Thoracic aorta (tissue), 2 donors: ENCODE measurements around the gene BIRC7. TPM values are rescaled to one million over a fixed set of nuclear protein-coding genes. Genes with fewer than 3 reads are reported as not detected.
"Not testable (repeated sequence)": the region's sequence is repeated elsewhere in the genome, so short reads cannot be mapped to it uniquely, and the experiment has no call there.

ENCODE experiments used
- ATAC-seq: fragments of 150-250 bp; one replicate; pipeline ENCODE4 v1.8.0; 2017; ENCODE audit warnings: low read depth; ENCODE audit not compliant: insufficient number of reproducible peaks, low FRiP score
- DNase-seq: peaks from one replicate; pipeline ENCODE4 v3.0.0-alpha.2; 2020; ENCODE audit warnings: low spot score
- H3K27ac ChIP-seq, 2 donors: fragments of 200-600 bp; sonication (generic); 1 replicate in 1 of 2; 2 replicates in 1 of 2; pipeline ENCODE4 v1.5.1; 2016; ENCODE audit warnings: mild to moderate bottlenecking in 2 of 2, moderate library complexity in 2 of 2
- H3K27me3 ChIP-seq: fragments of 200-600 bp; sonication (generic); replicated peaks from 2 replicates; pipeline ENCODE4 v1.6.0; 2016; ENCODE audit warnings: mild to moderate bottlenecking; ENCODE audit not compliant: insufficient read depth
- H3K36me3 ChIP-seq: fragments of 200-600 bp; sonication (generic); one replicate; pipeline ENCODE4 v1.5.1; 2016
- H3K4me1 ChIP-seq, 2 donors: fragments of 200-600 bp; sonication (generic); 1 replicate in 1 of 2; 2 replicates in 1 of 2; pipeline versions ENCODE4 v1.5.1 to v1.6.0; 2016; ENCODE audit warnings: low read depth in 2 of 2, mild to moderate bottlenecking in 1 of 2; ENCODE audit not compliant: control insufficient read depth in 1 of 2
- H3K4me3 ChIP-seq: fragments of 200-600 bp; sonication (generic); 2 replicates; pipeline ENCODE4 v1.5.1; 2016; ENCODE audit warnings: mild to moderate bottlenecking
- H3K9me3 ChIP-seq: fragments of 200-600 bp; sonication (generic); 2 replicates; pipeline ENCODE4 v1.5.1; 2016
- CTCF ChIP-seq: fragments of 200-600 bp; sonication (generic); IDR thresholded peaks from one replicate; pipeline ENCODE4 v1.5.1; 2019; ENCODE audit warnings: antibody characterized with exemption
- total RNA-seq, 2 donors: library from RNA; depleted of rRNA; stranded (reverse); fragments of >200 nt; gene quantifications; one replicate each; pipeline versions ENCODE4 v1.1.0 to v1.2.3, GENCODE V29; 2016

Gene BIRC7
- total RNA-seq, 2 donors from 2014 or later: not detected

DNA sequence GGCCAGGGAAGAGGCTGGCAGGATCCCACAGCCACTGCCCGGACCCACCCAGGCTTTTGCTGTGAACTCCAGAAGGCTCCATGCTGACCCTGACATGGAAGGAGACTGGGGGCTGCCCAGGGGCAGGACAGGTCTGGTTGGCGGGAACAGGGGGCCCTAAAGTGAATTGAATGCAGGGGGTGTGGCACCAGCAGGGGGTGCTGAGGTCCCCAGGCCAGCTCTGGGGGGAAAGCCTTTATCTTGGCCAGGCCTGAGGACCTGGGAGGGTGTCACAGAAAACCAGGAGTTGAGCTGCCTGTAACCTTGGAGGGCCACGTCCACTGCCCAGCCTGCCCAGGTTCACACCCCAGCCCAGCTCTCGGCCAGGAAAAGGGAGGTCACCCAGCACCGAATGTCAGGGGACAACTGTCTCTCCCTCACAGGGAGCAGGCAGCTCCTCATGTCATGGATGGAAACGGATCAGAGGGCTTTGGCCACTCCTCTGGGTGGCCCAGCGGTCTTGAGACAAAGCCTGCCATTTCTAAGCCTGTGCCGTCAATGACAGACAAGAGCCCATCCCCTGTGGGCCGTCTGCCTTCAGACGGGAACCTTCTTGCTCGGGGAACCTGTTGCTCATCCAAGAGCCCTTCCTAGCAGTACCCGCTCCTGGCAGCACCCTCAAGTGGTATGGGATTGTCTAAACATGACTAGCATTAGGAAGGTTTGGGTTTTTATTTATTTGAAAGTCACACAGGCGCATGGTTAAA, 16.8 kb upstream of the BIRC7 start:
- Histone ChIP-seq H3K9me3 (no peaks in the 10 kb centered on the region), H3K27ac (no peak overlapping the region), H3K27me3 (no peaks in the 10 kb centered on the region), H3K4me1 (peaks cover 14 to 16% of the 10 kb centered on the region in 2 donors), H3K36me3 (no peaks in the 10 kb centered on the region), H3K4me3 (no peak overlapping the region)
- TF ChIP-seq CTCF: no peak
- no peak for ATAC-seq
- DNase-seq: no peak

- no peak overlapping the region for H3K27ac ChIP-seq
- ATAC-seq (no peak), DNase-seq (no peak)
- peaks cover 12 to 13% of the 10 kb centered on the region in 2 donors for H3K4me1 ChIP-seq
- no peaks in the 10 kb centered on the region for H3K9me3 ChIP-seq
- TF ChIP-seq CTCF: no peak
- no peak overlapping the region for H3K4me3 ChIP-seq
- H3K27me3 ChIP-seq: no peaks in the 10 kb centered on the region
- H3K36me3 ChIP-seq: no peaks in the 10 kb centered on the region
These were observed 16.3 kb upstream of the BIRC7 start for GRCh38 chr20:63219447-63219821.

GRCh38 chr20:63219866-63220521, 15.7 kb upstream of the BIRC7 start:
- no peak overlapping the region for H3K4me3 ChIP-seq
- no peak for DNase-seq
- H3K27me3 ChIP-seq: no peaks in the 10 kb centered on the region
- no peak for ATAC-seq
- peaks cover 7 to 12% of the 10 kb centered on the region in 2 donors for H3K4me1 ChIP-seq
- H3K27ac ChIP-seq: no peak overlapping the region
- no peak for TF ChIP-seq CTCF
- no peaks in the 10 kb centered on the region for H3K9me3 ChIP-seq
- no peaks in the 10 kb centered on the region for H3K36me3 ChIP-seq

- H3K4me1 ChIP-seq: peaks cover 3 to 9% of the 10 kb centered on the region in 2 donors
- no peaks in the 10 kb centered on the region for H3K36me3 ChIP-seq
- no peak overlapping the region for H3K4me3 ChIP-seq
- DNase-seq (no peak), ATAC-seq (no peak)
- no peaks in the 10 kb centered on the region for H3K9me3 ChIP-seq
- H3K27me3 ChIP-seq: no peaks in the 10 kb centered on the region
- no peak for TF ChIP-seq CTCF
- no peak overlapping the region for H3K27ac ChIP-seq
These were observed 14.9 kb upstream of the BIRC7 start for GRCh38 chr20:63220696-63221399.

- not testable (repeated sequence) for ATAC-seq, H3K27me3 ChIP-seq, DNase-seq, H3K36me3 ChIP-seq, H3K4me1 ChIP-seq, H3K9me3 ChIP-seq, H3K27ac ChIP-seq, H3K4me3 ChIP-seq
These were observed 14.2 kb upstream of the BIRC7 start for GRCh38 chr20:63221400-63222053.
